Astrocyte of the hippocampus (primary cell): ENCODE data around the gene KCND3.
"Not testable (repeated sequence)": the region's sequence is repeated elsewhere in the genome, so short reads cannot be mapped to it uniquely, and the experiment has no call there.

ENCODE experiments used
- DNase-seq: peaks from one replicate; pipeline ENCODE4 v3.0.0; 2011; ENCODE audit warnings: low read depth, low spot score

The KCND3 gene

GRCh38 chr1:111814642-111815041, 174.8 kb downstream of the KCND3 start:
- no peak for DNase-seq

- no peak for DNase-seq
Measured at GRCh38 chr1:111814305-111814628, 175.2 kb downstream of the KCND3 start.

GRCh38 chr1:111813440-111814304, 175.8 kb downstream of the KCND3 start:
- no peak for DNase-seq

GRCh38 chr1:111812306-111812705, 177.2 kb downstream of the KCND3 start:
- DNase-seq: no peak

DNA sequence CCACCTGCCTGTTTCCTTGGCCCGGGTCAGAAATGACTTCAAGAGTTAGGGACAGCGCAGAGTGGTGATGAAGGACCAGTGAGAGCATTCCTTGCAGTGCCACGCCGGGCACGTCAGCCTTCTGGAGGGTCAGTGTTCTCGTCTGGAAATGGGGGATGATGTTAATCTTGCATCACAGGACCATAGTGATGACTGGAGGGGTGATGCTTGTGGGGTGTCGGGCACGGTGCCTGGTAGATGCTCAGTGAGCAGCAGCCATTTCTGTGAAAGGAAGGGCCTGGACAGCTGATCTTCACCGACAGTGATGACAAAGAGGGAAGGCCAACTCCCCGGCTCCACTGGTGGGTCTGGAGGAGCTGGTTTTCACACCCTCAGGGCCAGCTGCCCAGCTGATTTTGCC, 177.6 kb downstream of the KCND3 start:
- DNase-seq: no peak

- no peak for DNase-seq
Measured at GRCh38 chr1:111805251-111805650, 184.2 kb downstream of the KCND3 start.

- DNase-seq: no peak
Measured at GRCh38 chr1:111804776-111805175, 184.7 kb downstream of the KCND3 start.

DNA sequence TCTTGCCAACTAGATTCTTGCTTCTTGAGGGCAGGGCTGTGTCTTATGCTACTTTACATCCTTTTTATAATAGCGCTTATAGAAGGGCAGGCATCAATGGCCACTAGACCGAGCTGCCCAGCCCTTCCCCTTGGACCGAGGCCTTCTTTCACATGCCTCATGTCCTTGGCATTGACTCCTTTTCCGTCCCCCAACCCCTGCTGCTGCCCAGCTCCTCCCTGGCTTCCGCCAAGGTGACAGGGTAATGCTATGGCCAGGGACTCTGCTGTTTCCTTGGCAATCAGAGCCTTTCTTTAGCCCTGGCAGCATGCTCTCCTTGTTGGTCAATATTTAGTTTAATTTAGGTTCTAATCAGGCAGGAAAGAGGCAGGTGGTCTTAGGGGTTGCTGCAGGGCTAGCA, 185.5 kb downstream of the KCND3 start:
- DNase-seq: no peak

- DNase-seq: no peak
Measured at GRCh38 chr1:111802984-111803383, 186.5 kb downstream of the KCND3 start.

GRCh38 chr1:111802110-111802509, 187.4 kb downstream of the KCND3 start:
- no peak for DNase-seq

DNA sequence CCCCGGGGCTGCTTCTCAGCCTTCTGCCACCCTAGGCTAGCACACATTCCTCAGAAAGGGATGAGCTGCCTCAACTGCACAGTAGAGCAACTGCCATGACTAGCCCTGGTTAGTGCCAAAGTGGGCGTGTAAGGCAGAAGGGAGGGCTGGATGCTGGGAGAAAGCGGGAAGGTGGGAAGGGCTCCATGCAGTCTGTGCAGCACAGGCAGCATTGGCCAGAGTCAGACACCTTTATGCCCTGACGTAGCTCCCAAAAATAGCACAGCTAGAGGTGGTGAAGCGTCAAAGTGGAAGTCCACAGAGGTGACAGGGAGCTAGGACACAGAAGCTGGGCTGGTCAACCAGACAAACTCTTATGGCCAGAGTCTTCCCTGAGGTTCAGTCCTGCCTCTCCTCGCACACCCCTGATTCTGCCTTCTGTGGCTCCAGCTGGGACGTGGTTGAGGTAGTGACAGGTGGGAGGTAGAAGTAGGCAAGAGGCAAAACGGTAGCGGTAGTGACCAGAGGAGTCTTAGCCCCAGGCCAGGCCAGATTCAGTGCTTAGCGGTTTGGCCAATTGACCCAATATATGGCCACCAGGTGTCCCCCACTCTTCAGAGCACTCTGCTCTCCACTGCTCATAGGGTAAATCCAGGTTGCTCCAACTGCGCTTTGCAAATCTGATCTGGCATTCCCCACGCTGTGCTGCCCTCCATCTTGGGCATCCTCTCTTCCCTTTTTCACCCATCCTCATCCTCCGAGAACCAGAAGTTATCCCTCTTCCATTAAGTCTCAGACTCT, 188.2 kb downstream of the KCND3 start:
- DNase-seq: no peak

GRCh38 chr1:111799722-111800121, 189.7 kb downstream of the KCND3 start:
- DNase-seq: not testable (repeated sequence)

DNA sequence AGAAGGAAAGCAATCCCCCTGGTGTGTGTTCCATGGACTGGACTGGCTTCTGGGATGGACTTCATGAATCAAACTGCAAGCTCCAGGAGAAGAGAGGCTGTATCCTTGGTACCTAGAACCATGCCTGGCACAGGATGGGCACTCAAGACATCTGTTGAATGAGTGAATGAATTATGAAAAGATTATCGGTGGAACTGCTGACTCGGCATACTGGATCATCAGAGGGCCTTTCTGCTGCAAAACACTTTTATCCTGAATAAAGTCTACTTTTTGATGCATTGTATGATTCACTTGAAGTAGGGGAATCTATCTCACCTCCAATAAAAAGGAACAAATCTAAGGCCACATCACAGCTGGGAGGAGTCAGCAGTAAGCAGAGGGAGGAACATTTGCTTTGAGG, 190.9 kb downstream of the KCND3 start:
- DNase-seq: no peak

- DNase-seq: no peak
Measured at GRCh38 chr1:111795401-111795800, 194.1 kb downstream of the KCND3 start.

DNA sequence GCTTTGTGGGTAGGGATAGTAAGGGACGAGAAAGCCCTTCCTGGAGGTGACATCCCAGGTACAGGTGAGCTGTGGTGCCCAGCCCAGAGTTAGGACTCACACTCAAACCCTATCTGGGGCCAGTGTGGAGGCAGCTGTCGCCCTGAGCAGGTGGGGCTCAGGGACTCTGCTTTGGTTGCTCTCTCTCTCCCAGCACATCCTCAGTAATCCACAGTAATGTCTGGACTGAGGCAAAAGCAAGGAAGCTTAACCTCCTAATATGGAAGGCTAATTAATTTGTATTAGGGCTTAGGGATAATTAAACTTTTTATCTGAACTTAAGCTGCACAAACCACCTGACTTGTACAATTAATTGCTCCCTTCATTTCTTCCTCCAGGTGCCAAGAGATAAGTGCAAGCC, 195.5 kb downstream of the KCND3 start:
- DNase-seq: no peak

GRCh38 chr1:111792249-111792648, 197.2 kb downstream of the KCND3 start:
- no peak for DNase-seq

GRCh38 chr1:111791776-111792175, 197.7 kb downstream of the KCND3 start:
- DNase-seq: no peak

DNA sequence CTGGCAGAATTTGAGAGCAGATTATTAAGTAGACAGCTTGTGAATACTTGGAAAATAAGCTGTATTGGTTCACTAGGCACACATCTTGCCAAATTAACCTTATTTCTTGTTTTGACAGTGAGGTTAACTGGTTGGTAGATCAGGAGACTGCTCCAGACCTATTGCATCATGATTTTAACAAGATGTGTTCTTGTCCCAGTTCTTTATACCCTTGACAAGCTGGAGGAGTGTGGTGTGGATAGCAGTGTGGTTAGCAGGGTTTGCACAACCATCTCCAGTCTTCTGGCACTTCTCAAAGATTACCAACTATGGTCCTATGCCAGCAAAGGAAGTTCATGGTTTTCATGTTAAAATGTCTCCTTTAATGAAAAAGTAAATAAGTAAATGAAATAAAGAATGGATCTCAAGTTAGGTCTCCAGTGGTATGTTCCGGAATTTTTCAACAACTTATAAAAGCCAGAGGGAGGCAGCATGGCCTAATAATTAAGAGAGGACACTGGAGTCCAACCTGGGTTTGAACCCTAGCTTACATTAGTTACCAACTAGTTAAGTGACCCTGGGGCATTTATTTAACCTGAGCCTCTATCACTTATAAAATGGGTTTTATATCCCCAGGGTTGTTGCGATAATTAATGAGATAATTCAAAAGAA, 199.7 kb downstream of the KCND3 start:
- peak; percentile 27 for DNase-seq

DNA sequence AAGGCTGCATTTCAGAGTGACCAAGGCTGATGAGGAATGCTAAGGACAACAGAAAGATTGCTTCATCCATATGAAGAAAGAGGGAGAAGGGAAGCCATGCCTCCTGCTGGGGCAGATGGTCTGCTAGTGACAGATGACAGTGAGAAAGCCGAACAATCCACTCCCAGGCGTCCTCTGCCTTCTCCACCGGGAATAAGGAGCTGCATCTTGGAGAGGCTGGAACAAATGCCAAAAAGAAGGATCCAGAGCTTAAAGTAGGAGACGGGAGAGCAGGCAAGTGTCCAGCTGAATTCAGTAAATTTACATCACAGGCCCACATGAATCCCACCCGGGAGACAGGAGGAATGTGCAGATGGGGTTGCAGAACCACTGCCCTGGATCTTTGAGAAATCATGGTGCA, 200.3 kb downstream of the KCND3 start:
- DNase-seq: no peak

- no peak for DNase-seq
Measured at GRCh38 chr1:111786669-111787207, 202.7 kb downstream of the KCND3 start.

DNA sequence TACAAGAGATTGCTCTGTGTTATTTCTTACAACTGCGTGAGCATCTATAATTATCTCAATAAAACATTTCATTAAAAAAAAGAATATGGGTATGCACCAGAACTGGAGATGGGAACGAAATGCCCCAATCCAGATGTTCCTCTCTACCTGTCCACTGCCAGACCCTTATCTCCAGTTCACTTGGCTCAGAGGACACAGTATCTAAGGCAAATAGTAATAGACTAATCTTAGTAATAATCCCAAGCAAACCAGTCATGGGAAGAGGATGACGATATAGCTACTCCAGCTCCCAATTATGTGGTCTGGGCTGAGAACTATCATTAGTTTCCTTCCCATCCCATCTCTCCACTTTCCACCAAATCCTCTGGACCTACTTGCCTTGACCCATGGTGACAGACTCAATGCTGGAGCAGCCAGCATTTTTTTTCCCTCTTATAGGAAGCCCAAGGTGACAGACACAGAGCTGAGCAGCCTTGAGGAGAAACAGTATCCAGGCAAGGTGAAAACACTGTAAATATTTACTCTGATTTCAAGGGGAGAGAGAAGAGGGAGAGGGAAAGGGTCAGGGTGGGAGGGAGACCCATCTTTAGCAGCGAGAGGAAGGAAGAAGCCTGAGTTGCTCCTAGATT, 205.1 kb downstream of the KCND3 start:
- no peak for DNase-seq

DNA sequence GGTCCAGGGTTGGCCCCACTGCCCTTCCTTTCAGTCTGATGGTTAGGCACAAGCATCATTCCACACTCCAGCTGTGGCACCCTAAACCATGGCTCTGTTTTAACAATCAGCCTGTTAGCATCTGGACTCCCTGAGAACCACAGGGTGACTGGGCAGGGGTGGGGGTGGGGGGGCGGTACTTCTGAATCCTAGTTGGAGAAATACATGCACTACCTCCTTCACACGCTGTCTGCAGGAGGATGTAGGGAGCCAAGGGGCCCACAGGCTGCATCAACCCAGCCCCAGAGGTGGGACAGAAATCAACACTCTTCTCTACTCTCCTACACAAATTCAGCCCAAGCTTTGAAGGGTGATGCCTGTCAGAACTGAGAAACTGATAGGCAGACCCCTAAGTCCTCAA, 209.9 kb downstream of the KCND3 start:
- DNase-seq: no peak
